ENCODE results near the gene POR. TPM values are rescaled to one million over a fixed set of nuclear protein-coding genes. Genes with fewer than 3 reads are reported as not detected.

Gene POR
- total and polyA plus RNA-seq, 8 donors: 41.4 to 210 (median 52.1) TPM

GRCh38 chr7:76031964-76032363 lies 117.0 kb downstream of the POR start:
- peaks cover 0 to 27% of the 10 kb centered on the region in 2 donors for H3K36me3 ChIP-seq

More at GRCh38 chr7:76031964-76032363, 117.0 kb downstream of the POR start:
- no peaks in the 10 kb centered on the region for H3K4me1 ChIP-seq
- no peaks in the 10 kb centered on the region for H3K27me3 ChIP-seq
- TF ChIP-seq CTCF (IDR thresholded peaks at IDR 0.05): no peak
- H3K27ac ChIP-seq: no peak overlapping the region
- ATAC-seq: no peak
- no peak overlapping the region for H3K4me3 ChIP-seq
- no peak for DNase-seq
- no peaks in the 10 kb centered on the region for H3K9me3 ChIP-seq
- intact Hi-C loops (cut with DNase I): no loop called here

Small RNA genes within 50 kb of the gene (microRNA-seq; reads per million reads assigned to microRNA genes)
- 0.27 to 0.50 reads per million in 2 donors for gene MIR4651

Other genes starting within 250 kb of the POR start
- gene HIP1, start 176.2 kb upstream of the POR start, total RNA-seq: 10 to 100 TPM; 83.8 to 84.2 TPM
- 10 to 100 TPM; 41.9 to 51.1 (median 45.2) TPM for gene HIP1, start 176.2 kb upstream of the POR start, polyA plus RNA-seq (ENCODE audit: insufficient read length in 6 of 6)
- gene CCL26, start 142.9 kb upstream of the POR start, total RNA-seq: under 1 TPM in 1 of 2 donors, not detected in 1; 0.58 TPM
- gene CCL26, start 142.9 kb upstream of the POR start, polyA plus RNA-seq (ENCODE audit: insufficient read length in 6 of 6): under 1 TPM in 4 of 6 donors, not detected in 2; 0.25 to 0.43 (median 0.34) TPM
- gene CCL24, start 101.3 kb upstream of the POR start, total RNA-seq: 1 to 10 TPM; 1.7 to 3.3 TPM
- gene CCL24, start 101.3 kb upstream of the POR start, polyA plus RNA-seq (ENCODE audit: insufficient read length in 6 of 6): 1 to 10 TPM in 1 of 6 donors, under 1 TPM in 2, not detected in 3; 0.38 to 1.2 (median 0.54) TPM
- 10 to 100 TPM; 62.4 to 69.0 TPM for gene RHBDD2, start 36.1 kb upstream of the POR start, total RNA-seq
- gene RHBDD2, start 36.1 kb upstream of the POR start, polyA plus RNA-seq (ENCODE audit: insufficient read length in 6 of 6): 10 to 100 TPM; 38.4 to 58.7 (median 44.0) TPM
- gene TMEM120A, start 79.4 kb downstream of the POR start, total RNA-seq: 10 to 100 TPM; 32.3 to 50.4 TPM
- gene TMEM120A, start 79.4 kb downstream of the POR start, polyA plus RNA-seq (ENCODE audit: insufficient read length in 6 of 6): 10 to 100 TPM; 32.9 to 40.9 (median 38.4) TPM
- 10 to 100 TPM; 32.4 to 39.7 TPM for gene STYXL1, start 132.8 kb downstream of the POR start, total RNA-seq
- gene STYXL1, start 132.8 kb downstream of the POR start, polyA plus RNA-seq (ENCODE audit: insufficient read length in 6 of 6): 10 to 100 TPM; 33.3 to 49.5 (median 37.7) TPM
- 100 to 1,000 TPM; 153 to 166 TPM for gene MDH2, start 133.0 kb downstream of the POR start, total RNA-seq
- 100 to 1,000 TPM; 138 to 180 (median 155) TPM for gene MDH2, start 133.0 kb downstream of the POR start, polyA plus RNA-seq (ENCODE audit: insufficient read length in 6 of 6)

Measured in left lung (tissue), 10 donors.